OCI-LY1 (cell line): ENCODE results near the gene TMEM143.

Source experiments
- H2AFZ ChIP-seq: fragments of 200-600 bp; sonication (generic), shearing (Covaris generic); 2 replicates; pipeline ENCODE4 v1.6.0; 2014; ENCODE audit warnings: antibody characterized with exemption, mild to moderate bottlenecking, low read length
- H3F3A ChIP-seq: fragments of 200-600 bp; sonication (generic), shearing (Covaris generic); 2 replicates; pipeline ENCODE4 v1.6.0; 2014; ENCODE audit warnings: mild to moderate bottlenecking, antibody characterized with exemption, low read length, moderate library complexity; ENCODE audit not compliant: insufficient read depth
- H3K27ac ChIP-seq: fragments of 200-600 bp; sonication (generic); 2 replicates; pipeline ENCODE4 v1.5.1; 2014; ENCODE audit warnings: low read length, mixed run types, mild to moderate bottlenecking, low read depth; ENCODE audit not compliant: poor library complexity, severe bottlenecking
- H3K27me3 ChIP-seq: fragments of 200-600 bp; sonication (generic); 2 replicates; pipeline ENCODE4 v1.6.0; 2014; ENCODE audit warnings: antibody characterized with exemption, mild to moderate bottlenecking, low read length, moderate library complexity; ENCODE audit not compliant: insufficient read depth
- H3K36me3 ChIP-seq: fragments of 200-600 bp; sonication (generic); 2 replicates; pipeline ENCODE4 v1.6.1; 2014; ENCODE audit warnings: mild to moderate bottlenecking, antibody characterized with exemption, low read length, moderate library complexity, mixed read lengths; ENCODE audit not compliant: insufficient read depth
- H3K4me1 ChIP-seq: fragments of 200-600 bp; sonication (generic); 2 replicates; pipeline ENCODE4 v1.5.1; 2014; ENCODE audit warnings: mild to moderate bottlenecking, low read length, moderate library complexity; ENCODE audit not compliant: insufficient read depth, severe bottlenecking
- H3K4me2 ChIP-seq: fragments of 200-600 bp; sonication (generic), shearing (Covaris generic); 2 replicates; pipeline ENCODE4 v1.6.1; 2014; ENCODE audit warnings: low read length
- H3K4me3 ChIP-seq: fragments of 200-600 bp; sonication (generic); 2 replicates; pipeline ENCODE4 v1.5.1; 2014; ENCODE audit warnings: low read length, low read depth, mild to moderate bottlenecking, mixed read lengths; ENCODE audit not compliant: poor library complexity, severe bottlenecking
- H3K79me2 ChIP-seq: fragments of 200-600 bp; shearing (Covaris generic); 2 replicates; pipeline ENCODE4 v1.6.1; 2016; ENCODE audit warnings: mixed run types, low read length, mixed read lengths; ENCODE audit not compliant: insufficient read depth
- H3K9ac ChIP-seq: fragments of 200-600 bp; sonication (generic), shearing (Covaris generic); 2 replicates; pipeline ENCODE4 v1.6.1; 2014; ENCODE audit warnings: mild to moderate bottlenecking, low read length, mixed read lengths
- H3K9me2 ChIP-seq: fragments of 200-600 bp; sonication (generic), shearing (Covaris generic); 2 replicates; pipeline ENCODE4 v1.6.1; 2014; ENCODE audit warnings: low read depth, mild to moderate bottlenecking, low read length, mixed read lengths
- H3K9me3 ChIP-seq: fragments of 200-600 bp; shearing (Covaris generic); 2 replicates; pipeline ENCODE4 v1.6.1; 2014; ENCODE audit warnings: low read length, mixed read lengths
- H4K20me1 ChIP-seq: fragments of 200-600 bp; sonication (generic), shearing (Covaris generic); 2 replicates; pipeline ENCODE4 v1.6.0; 2016; ENCODE audit warnings: mild to moderate bottlenecking, low read length; ENCODE audit not compliant: insufficient read depth
- CTCF ChIP-seq: fragments of 200-600 bp; sonication (generic), shearing (Covaris generic); IDR thresholded peaks from 2 replicates; pipeline ENCODE4 v1.5.1; 2017; ENCODE audit warnings: mild to moderate bottlenecking, antibody characterized with exemption, low read length, moderate library complexity, mixed read lengths
- EZH2 ChIP-seq: fragments of 200-600 bp; sonication (generic), shearing (Covaris generic); IDR thresholded peaks from 2 replicates; pipeline ENCODE4 v1.8.0; 2017; ENCODE audit warnings: borderline replicate concordance, mixed run types, mild to moderate bottlenecking, antibody characterized with exemption, low read length, moderate library complexity, mixed read lengths

The TMEM143 gene

DNA sequence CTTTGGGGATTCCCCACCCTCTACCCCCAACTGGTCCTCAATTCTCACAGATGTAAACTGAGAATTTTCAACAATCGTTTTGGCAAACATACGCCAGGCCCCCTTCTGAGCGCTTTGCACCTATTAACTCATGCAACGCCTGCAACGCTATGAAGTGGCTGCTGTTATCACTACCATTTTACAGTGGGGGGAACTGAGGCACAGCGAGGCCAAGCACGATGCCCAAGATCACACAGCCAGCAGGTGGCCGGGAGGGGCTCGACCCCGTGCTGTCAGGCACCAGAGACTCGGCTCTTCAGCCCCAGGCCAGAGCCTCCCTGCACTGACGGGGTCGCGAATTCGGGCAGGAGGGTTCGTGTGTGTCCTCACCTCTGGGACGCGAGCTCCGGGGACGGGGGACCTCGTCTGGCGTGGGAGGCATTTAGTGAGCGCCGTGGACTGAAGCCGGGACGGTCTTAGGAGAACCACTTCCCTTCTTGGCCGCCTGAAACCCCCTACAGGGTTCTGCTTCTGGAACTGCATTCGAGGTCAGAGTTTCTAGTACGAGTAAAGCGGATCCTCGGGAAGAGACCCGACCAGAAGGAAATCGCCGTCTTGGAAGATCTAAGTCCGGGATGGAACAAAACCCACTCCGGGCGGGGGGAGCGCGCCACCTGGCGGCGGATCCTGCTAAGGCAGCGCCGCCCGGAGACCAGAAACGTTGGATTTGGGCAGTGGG is 72.8 kb downstream of the TMEM143 start:
- Histone ChIP-seq H3K36me3 (no peaks in the 10 kb centered on the region), H3K27ac (no peak overlapping the region), H2AFZ (no peak overlapping the region), H3K9me3 (peaks cover 2% of the 10 kb centered on the region; the same call in 1 of the 2 replicates), H3K4me3 (peak overlapping the region; percentile 55), H3K9ac (no peak overlapping the region; the same call in 1 of the 2 replicates), H3K4me1 (peaks cover 7% of the 10 kb centered on the region), H3K27me3 (peaks cover 4% of the 10 kb centered on the region; the same call in 1 of the 2 replicates), H3K79me2 (no peaks in the 10 kb centered on the region), H3K9me2 (no peaks in the 10 kb centered on the region), H4K20me1 (no peaks in the 10 kb centered on the region), H3F3A (no peaks in the 10 kb centered on the region), H3K4me2 (peak overlapping the region; percentile 77)
- TF ChIP-seq CTCF (peak; percentile 96), EZH2 (no peak)

- H4K20me1 ChIP-seq: no peaks in the 10 kb centered on the region
- no peak overlapping the region for H3K4me3 ChIP-seq
- H3K27me3 ChIP-seq: peaks cover 4% of the 10 kb centered on the region; the same call in 1 of the 2 replicates
- no peaks in the 10 kb centered on the region for H3K9me2 ChIP-seq
- TF ChIP-seq EZH2 (no peak), CTCF (no peak)
- peaks cover 2% of the 10 kb centered on the region; the same call in 1 of the 2 replicates for H3K9me3 ChIP-seq
- no peaks in the 10 kb centered on the region for H3K36me3 ChIP-seq
- H3K9ac ChIP-seq: no peak overlapping the region
- H3F3A ChIP-seq: no peaks in the 10 kb centered on the region
- H2AFZ ChIP-seq: no peak overlapping the region
- no peaks in the 10 kb centered on the region for H3K79me2 ChIP-seq
- no peak overlapping the region for H3K27ac ChIP-seq
- no peak overlapping the region for H3K4me2 ChIP-seq
- peaks cover 7% of the 10 kb centered on the region for H3K4me1 ChIP-seq
Observed at GRCh38 chr19:48290401-48290770, 73.4 kb downstream of the TMEM143 start.

DNA sequence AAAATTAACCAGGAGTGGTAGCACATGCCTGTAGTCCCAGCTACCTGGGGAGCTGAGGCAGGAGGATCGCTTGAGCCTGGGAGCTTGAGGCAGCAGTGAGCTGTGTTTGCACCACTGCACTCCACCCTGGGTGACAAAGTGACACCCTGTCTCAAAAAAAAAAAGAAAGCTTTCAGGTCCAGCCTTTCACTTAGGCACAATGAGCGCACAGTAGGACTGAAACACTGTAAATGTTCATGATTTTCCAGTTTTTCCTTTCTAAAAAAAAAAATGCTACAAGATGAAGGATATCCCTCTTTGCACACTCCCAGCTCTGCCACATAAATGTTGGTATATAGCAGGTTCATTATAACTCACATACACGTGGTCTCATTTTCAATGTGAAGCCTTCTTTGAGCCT is 76.0 kb downstream of the TMEM143 start:
- TF ChIP-seq EZH2: no peak
- Histone ChIP-seq H3K4me3 (no peak overlapping the region), H3K27ac (no peak overlapping the region), H3K79me2 (no peaks in the 10 kb centered on the region), H3K9me2 (no peaks in the 10 kb centered on the region), H3K27me3 (peaks cover 8% of the 10 kb centered on the region; the same call in 1 of the 2 replicates), H4K20me1 (no peaks in the 10 kb centered on the region), H3F3A (no peaks in the 10 kb centered on the region), H3K9me3 (peaks cover 8% of the 10 kb centered on the region), H3K4me2 (no peak overlapping the region), H2AFZ (no peak overlapping the region), H3K9ac (no peak overlapping the region), H3K4me1 (peaks cover 7% of the 10 kb centered on the region), H3K36me3 (no peaks in the 10 kb centered on the region; the same call in 1 of the 2 replicates)

- Histone ChIP-seq H4K20me1 (no peaks in the 10 kb centered on the region), H3K27ac (no peak overlapping the region), H3K36me3 (no peaks in the 10 kb centered on the region; the same call in 1 of the 2 replicates), H3K9me3 (peaks cover 8% of the 10 kb centered on the region), H3F3A (no peaks in the 10 kb centered on the region), H3K27me3 (peaks cover 8% of the 10 kb centered on the region; the same call in 1 of the 2 replicates), H3K4me1 (no peaks in the 10 kb centered on the region), H3K4me2 (no peak overlapping the region), H2AFZ (no peak overlapping the region), H3K79me2 (no peaks in the 10 kb centered on the region), H3K9me2 (no peaks in the 10 kb centered on the region), H3K9ac (no peak overlapping the region), H3K4me3 (no peak overlapping the region)
- TF ChIP-seq CTCF (no peak), EZH2 (no peak)
Observed at GRCh38 chr19:48284896-48285295, 78.8 kb downstream of the TMEM143 start.
